PC-3 (cell line): ENCODE results near the gene CTSG. TPM values are rescaled to one million over a fixed set of nuclear protein-coding genes. Genes with fewer than 3 reads are reported as not detected.

Experiments used
- total RNA-seq: library from RNA; depleted of rRNA; stranded (reverse); fragments of >200 nt; gene quantifications from 2 replicates; pipeline ENCODE4 v1.2.3, GENCODE V29; 2014; rRNA removed

Gene CTSG
- total RNA-seq, 1 experiment from 2014 or later: not detected

Other genes starting within 250 kb of the CTSG start
- gene ADCY4, start 241.2 kb downstream of the CTSG start, total RNA-seq: 0.04 TPM in 1 of 2 replicates, not detected in the other
- gene RIPK3, start 236.3 kb downstream of the CTSG start, total RNA-seq: not detected in 2 replicates
- gene NFATC4, start 208.1 kb downstream of the CTSG start, total RNA-seq: 11.5 and 15.1 TPM in 2 replicates
- gene NYNRIN, start 177.2 kb downstream of the CTSG start, total RNA-seq: 2.7 and 3.1 TPM in 2 replicates
- gene CBLN3, start 146.6 kb downstream of the CTSG start, total RNA-seq: 2.9 and 3.4 TPM in 2 replicates
- 50.9 and 51.6 TPM in 2 replicates for gene KHNYN, start 146.3 kb downstream of the CTSG start, total RNA-seq
- 24.7 and 29.8 TPM in 2 replicates for gene SDR39U1, start 133.5 kb downstream of the CTSG start, total RNA-seq
- not detected in 2 replicates for gene CMA1, start 68.0 kb downstream of the CTSG start, total RNA-seq
- not detected in 2 replicates for gene GZMH, start 33.4 kb upstream of the CTSG start, total RNA-seq
- not detected in 2 replicates for gene GZMB, start 57.9 kb upstream of the CTSG start, total RNA-seq